Measurements from ENCODE around the gene ACBD7. TPM values are rescaled to one million over a fixed set of nuclear protein-coding genes. Genes with fewer than 3 reads are reported as not detected.

The ACBD7 gene
- total RNA-seq, 1 donor from 2014 or later = not detected

DNA sequence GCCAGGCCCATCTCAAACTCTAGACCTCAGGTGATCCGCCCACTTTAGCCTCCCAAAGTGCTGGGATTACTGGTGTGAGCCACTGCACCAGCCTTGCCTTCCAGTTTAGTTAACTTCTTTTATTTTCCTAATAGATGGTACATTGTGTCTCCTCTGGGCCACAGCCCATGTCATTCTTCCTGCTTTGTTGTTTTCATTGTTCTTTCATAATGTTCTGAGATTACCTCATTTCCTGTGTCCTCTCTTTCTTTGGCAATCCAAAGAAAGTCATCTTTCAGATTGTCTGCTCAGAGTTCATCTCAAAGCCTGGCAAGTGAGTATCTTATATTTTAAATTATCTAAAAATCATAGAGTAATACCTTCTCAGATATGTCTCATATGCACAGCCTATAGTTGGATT lies 44.9 kb downstream of the ACBD7 start, which contains the start of gene OLAH:
OLAH (plus strand) TSS at position 270 of the 400 bp plus-strand sequence. CDS start 3,346 bp downstream, outside the sequence.
- DNase-seq (ENCODE audit: missing footprints) (no peak), ATAC-seq (no peak)
- intact Hi-C loops (cut with DNase I) = no loop called here

DNA sequence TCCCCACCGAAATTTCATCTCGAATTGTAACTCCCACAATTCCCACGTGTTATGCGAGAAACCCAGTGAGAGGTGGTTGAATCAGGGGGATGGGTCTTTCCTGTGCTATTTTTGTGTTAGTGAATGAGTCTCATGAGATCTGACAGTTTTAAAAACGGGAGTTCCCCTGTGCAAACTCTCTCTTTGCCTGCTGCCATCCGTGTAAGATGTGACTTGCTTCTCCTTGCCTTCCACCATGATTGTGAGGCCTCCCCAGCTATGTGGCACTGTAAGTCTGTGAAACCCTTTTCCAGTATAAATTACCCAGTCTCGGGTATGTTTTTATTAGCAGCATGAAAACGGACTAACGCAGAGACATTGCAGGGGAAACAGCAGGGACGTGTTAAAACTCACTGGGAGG lies 50.2 kb downstream of the ACBD7 start:
- no peak for DNase-seq (ENCODE audit: missing footprints)

DNA sequence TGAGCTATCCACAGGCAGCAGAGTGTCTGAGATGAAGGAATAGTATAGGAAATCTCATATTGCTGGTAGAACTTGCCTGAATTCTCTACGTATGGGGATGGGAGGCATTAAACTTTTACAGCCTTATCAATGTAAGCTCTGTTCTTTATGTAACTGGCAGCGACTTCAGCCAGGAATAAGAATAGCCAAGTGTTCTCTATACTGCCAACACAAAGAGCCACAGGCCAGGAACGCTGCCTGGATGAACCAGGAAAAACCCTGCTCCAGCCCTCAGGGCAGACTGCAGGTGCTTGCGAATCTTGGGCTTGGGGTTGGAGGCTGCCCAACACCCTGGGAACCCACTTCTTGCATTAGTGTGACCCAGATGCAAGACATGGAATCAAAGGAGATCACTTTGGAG lies 50.9 kb downstream of the ACBD7 start:
- DNase-seq (ENCODE audit: missing footprints) (no peak), ATAC-seq (no peak)
- intact Hi-C loops (cut with DNase I) = no loop called here

More for the DNA sequence above, 50.2 kb downstream of the ACBD7 start:
- intact Hi-C loops (cut with DNase I) = no loop called here
- no peak for ATAC-seq

DNA sequence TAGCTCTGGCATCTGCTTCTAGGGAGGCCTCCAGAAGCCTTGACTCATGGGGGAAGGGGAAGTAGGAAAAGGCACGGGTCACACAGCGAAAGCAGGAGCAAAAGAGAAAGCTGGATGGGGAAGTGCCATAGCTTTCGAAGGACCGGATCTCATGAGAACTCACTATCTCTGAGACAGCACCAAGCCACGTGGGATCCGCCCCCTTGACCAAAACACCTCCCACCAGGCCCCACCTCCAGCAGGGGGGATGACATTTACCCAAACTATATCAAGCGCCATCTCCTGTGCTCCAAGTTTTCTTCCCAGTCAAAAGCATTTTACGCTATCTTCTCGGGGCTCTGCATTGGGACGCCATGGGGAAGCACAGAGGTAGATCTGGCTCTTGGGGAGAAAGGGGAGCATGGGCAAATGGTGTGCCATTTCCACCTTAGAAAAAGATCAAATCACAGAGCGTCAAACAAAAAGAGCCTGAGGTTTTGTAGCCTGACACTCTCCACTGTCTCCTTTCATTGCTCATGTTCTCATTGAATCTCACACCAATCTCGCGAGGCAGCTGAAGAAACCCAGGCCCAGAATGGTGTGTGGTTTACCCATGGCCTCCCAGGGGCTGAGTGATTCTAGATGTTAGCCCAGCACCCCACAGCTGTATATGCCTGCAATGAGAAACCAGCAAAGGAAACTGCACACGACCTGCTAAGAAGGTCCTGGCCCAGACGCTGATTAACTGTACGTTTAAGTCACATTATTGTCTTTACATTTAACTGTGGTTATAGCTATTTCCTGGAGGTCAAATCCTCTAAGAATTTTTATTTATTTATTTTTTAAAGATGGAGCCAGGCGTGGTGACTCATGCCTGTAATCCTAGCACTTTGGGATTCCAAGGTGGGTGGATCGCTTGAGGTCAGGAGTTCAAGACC lies 52.9 kb downstream of the ACBD7 start:
- no peak for ATAC-seq
- intact Hi-C loops (cut with DNase I) = no loop called here
- DNase-seq (ENCODE audit: missing footprints) = no peak

DNA sequence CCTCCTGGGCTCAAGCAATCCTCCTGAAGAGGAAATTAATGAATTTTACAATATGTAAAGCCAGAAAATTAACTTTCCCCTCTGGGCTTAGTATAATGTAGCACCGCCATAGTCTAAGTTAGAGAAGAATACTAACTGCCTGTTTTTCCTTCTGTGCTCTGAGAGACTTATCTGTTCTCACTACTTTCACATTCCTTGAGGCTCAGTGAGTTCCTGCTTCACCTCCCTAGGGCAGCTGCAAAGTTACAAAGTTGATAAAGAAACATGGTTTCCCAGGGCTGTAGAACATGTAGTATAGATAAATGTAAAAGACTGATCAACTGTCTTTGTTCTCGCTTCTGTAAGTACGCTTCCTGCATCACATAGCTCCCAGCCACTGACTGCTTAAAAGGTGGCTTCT lies 60.8 kb downstream of the ACBD7 start:
- no peak for DNase-seq (ENCODE audit: missing footprints)
- no peak for ATAC-seq
- intact Hi-C loops (cut with DNase I) = no loop called here

Other genes starting within 250 kb of the ACBD7 start
- gene SUV39H2, start 209.9 kb downstream of the ACBD7 start, total RNA-seq = 4.9 TPM
- gene DCLRE1C, start 134.7 kb downstream of the ACBD7 start, total RNA-seq = 4.2 TPM
- not detected for gene MEIG1, start 129.4 kb downstream of the ACBD7 start, total RNA-seq
- 0.35 TPM for gene OLAH, start 44.8 kb downstream of the ACBD7 start, total RNA-seq
- gene RPP38, start 8.6 kb upstream of the ACBD7 start, total RNA-seq = 9.1 TPM
- gene NMT2, start 79.9 kb upstream of the ACBD7 start, total RNA-seq = 14.3 TPM